Measurements from ENCODE around the gene LRPAP1. TPM values are rescaled to one million over a fixed set of nuclear protein-coding genes. Genes with fewer than 3 reads are reported as not detected.

Gene LRPAP1
- total and polyA plus RNA-seq, 2 experiments from 2014 or later, result 63.0 to 82.5 TPM

GRCh38 chr4:3563403-3563802, 31.2 kb upstream of the LRPAP1 start:
- Histone ChIP-seq H4K20me1 (replicated peaks; ENCODE audit: insufficient read depth) (no peaks in the 10 kb centered on the region), H3K4me2 (no peak overlapping the region), H3K27ac (ENCODE audit: low read depth) (no peak overlapping the region), H3F3A (replicated peaks; ENCODE audit: low read depth) (no peaks in the 10 kb centered on the region), H2AFZ (no peak overlapping the region), H3K27me3 (ENCODE audit: insufficient read depth) (no peaks in the 10 kb centered on the region), H3K9me2 (ENCODE audit: insufficient read depth) (no peaks in the 10 kb centered on the region), H3K79me2 (replicated peaks; ENCODE audit: insufficient read depth) (no peaks in the 10 kb centered on the region), H3K4me3 (no peak overlapping the region), H3K36me3 (ENCODE audit: insufficient read depth) (no peaks in the 10 kb centered on the region), H3K4me1 (ENCODE audit: insufficient read depth) (no peaks in the 10 kb centered on the region)
- Mint-ChIP-seq H3K27ac (no peak overlapping the region), H3K27me3 (ENCODE audit: insufficient read depth, low read depth, poor library complexity) (peaks cover 5% of the 10 kb centered on the region), H3K36me3 (ENCODE audit: low read depth) (no peaks in the 10 kb centered on the region), H3K9me3 (no peaks in the 10 kb centered on the region), H3K4me3 (no peak overlapping the region), H3K4me1 (no peaks in the 10 kb centered on the region)
- TF ChIP-seq ZNF114 (CRISPR knock-in tag; IDR thresholded peaks at IDR 0.05), result no peak
- TF ChIP-seq POLR2AphosphoS5 (IDR thresholded peaks at IDR 0.05; ENCODE audit: low read depth), result no peak
- no peak for TF ChIP-seq JUNB (IDR thresholded peaks at IDR 0.05; ENCODE audit: unreplicated experiment)
- TF ChIP-seq ZNF331 (CRISPR knock-in tag; IDR thresholded peaks at IDR 0.05; ENCODE audit: low read depth), result no peak
- no peak for TF ChIP-seq REST (IDR thresholded peaks at IDR 0.05; ENCODE audit: unreplicated experiment)
- no peak for TF ChIP-seq EZH2 (IDR thresholded peaks at IDR 0.05; ENCODE audit: low read depth, unreplicated experiment)
- no peak for TF ChIP-seq EZH2phosphoT487 (IDR thresholded peaks at IDR 0.05; ENCODE audit: unreplicated experiment)
- TF ChIP-seq CTCF (conservative IDR thresholded peaks at IDR 0.05; ENCODE audit: low read depth in 2 of 2), result no peak
- no peak for TF ChIP-seq NANOG (IDR thresholded peaks at IDR 0.05; ENCODE audit: borderline replicate concordance)
- TF ChIP-seq, protein P1, sequence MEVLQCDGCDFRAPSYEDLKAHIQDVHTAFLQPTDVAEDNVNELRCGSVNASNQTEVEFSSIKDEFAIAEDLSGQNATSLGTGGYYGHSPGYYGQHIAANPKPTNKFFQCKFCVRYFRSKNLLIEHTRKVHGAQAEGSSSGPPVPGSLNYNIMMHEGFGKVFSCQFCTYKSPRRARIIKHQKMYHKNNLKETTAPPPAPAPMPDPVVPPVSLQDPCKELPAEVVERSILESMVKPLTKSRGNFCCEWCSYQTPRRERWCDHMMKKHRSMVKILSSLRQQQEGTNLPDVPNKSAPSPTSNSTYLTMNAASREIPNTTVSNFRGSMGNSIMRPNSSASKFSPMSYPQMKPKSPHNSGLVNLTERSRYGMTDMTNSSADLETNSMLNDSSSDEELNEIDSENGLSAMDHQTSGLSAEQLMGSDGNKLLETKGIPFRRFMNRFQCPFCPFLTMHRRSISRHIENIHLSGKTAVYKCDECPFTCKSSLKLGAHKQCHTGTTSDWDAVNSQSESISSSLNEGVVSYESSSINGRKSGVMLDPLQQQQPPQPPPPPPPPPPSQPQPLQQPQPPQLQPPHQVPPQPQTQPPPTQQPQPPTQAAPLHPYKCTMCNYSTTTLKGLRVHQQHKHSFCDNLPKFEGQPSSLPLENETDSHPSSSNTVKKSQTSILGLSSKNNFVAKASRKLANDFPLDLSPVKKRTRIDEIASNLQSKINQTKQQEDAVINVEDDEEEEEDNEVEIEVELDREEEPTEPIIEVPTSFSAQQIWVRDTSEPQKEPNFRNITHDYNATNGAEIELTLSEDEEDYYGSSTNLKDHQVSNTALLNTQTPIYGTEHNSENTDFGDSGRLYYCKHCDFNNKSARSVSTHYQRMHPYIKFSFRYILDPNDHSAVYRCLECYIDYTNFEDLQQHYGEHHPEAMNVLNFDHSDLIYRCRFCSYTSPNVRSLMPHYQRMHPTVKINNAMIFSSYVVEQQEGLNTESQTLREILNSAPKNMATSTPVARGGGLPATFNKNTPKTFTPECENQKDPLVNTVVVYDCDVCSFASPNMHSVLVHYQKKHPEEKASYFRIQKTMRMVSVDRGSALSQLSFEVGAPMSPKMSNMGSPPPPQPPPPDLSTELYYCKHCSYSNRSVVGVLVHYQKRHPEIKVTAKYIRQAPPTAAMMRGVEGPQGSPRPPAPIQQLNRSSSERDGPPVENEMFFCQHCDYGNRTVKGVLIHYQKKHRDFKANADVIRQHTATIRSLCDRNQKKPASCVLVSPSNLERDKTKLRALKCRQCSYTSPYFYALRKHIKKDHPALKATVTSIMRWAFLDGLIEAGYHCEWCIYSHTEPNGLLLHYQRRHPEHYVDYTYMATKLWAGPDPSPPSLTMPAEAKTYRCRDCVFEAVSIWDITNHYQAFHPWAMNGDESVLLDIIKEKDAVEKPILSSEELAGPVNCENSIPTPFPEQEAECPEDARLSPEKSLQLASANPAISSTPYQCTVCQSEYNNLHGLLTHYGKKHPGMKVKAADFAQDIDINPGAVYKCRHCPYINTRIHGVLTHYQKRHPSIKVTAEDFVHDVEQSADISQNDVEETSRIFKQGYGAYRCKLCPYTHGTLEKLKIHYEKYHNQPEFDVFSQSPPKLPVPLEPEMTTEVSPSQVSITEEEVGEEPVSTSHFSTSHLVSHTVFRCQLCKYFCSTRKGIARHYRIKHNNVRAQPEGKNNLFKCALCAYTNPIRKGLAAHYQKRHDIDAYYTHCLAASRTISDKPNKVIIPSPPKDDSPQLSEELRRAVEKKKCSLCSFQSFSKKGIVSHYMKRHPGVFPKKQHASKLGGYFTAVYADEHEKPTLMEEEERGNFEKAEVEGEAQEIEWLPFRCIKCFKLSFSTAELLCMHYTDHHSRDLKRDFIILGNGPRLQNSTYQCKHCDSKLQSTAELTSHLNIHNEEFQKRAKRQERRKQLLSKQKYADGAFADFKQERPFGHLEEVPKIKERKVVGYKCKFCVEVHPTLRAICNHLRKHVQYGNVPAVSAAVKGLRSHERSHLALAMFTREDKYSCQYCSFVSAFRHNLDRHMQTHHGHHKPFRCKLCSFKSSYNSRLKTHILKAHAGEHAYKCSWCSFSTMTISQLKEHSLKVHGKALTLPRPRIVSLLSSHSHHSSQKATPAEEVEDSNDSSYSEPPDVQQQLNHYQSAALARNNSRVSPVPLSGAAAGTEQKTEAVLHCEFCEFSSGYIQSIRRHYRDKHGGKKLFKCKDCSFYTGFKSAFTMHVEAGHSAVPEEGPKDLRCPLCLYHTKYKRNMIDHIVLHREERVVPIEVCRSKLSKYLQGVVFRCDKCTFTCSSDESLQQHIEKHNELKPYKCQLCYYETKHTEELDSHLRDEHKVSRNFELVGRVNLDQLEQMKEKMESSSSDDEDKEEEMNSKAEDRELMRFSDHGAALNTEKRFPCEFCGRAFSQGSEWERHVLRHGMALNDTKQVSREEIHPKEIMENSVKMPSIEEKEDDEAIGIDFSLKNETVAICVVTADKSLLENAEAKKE (CRISPR knock-in tag; IDR thresholded peaks at IDR 0.05), result no peak
- TF ChIP-seq CREB1 (CRISPR knock-in tag; IDR thresholded peaks at IDR 0.05; ENCODE audit: low read depth), result no peak
- no peak for TF ChIP-seq STAT1 (IDR thresholded peaks at IDR 0.05; ENCODE audit: unreplicated experiment)
- TF ChIP-seq ETS1 (IDR thresholded peaks at IDR 0.05), result no peak
- ATAC-seq (no peak), DNase-seq (ENCODE audit: low spot score) (no peak)
